K562 (cell line): ENCODE measurements around the gene ERG28. TPM values are rescaled to one million over a fixed set of nuclear protein-coding genes. Genes with fewer than 3 reads are reported as not detected.
A peak's percentile ranks its signal among the peaks of the same experiment; 100 is the strongest.

Source experiments
- ATAC-seq: fragments of 200-7000 bp; cut with Tn5 transposase; 3 replicates; pipeline ENCODE4 v1.9.1; 2020; ENCODE audit warnings: moderate library complexity
- BruUV-seq: library from RNA; stranded (reverse); fragments of 400-500 nt; replicated peaks from 2 replicates; lab custom pipeline; 2021; lab: Mats Ljungman, UMichigan
- CTCF ChIA-PET: fragments of 300-600 bp; formaldehyde crosslinking; extraction: SDS; loops from one replicate; lab custom pipeline; 2021; ENCODE audit warnings: low intra/inter-chr PET ratio; lab: Yijun Ruan, JAX
- POLR2A ChIA-PET: fragments of 300-600, 350-650 bp; sonication (Branson Sonifier 250); formaldehyde crosslinking; extraction: SDS; loops from one replicate; lab custom pipeline; 2021; ENCODE audit warnings: antibody characterized with exemption, inconsistent platforms; lab: Yijun Ruan, JAX
- DNase-seq, 4 experiments: peaks; one replicate each; pipeline versions ENCODE4 v3.0.0 to v3.0.0-alpha.2; 2011 to 2018; ENCODE audit warnings: low spot score in 3 of 4, mixed read lengths in 3 of 4; ENCODE audit errors: extremely low read depth in 1 of 4
- FAIRE-seq: peaks from 2 replicates; lab custom pipeline; 2011; peaks lifted over from hg19 to GRCh38; lab: Jason Lieb, UNC
- H2AFZ ChIP-seq: 2 replicates; pipeline ENCODE4 v1.6.0; 2011; ENCODE audit warnings: low read depth, low read length, control low read depth, inconsistent platforms
- H3K27ac ChIP-seq: fragments of 200-600 bp; 3 replicates; pipeline ENCODE4 v1.8.0; 2011; ENCODE audit warnings: low read depth, mild to moderate bottlenecking, control low read depth, inconsistent platforms, low read length, moderate library complexity, mixed read lengths; ENCODE audit errors: extremely low read depth
- H3K27me3 ChIP-seq, 2 experiments: fragments of 300-600 bp in 1 of 2; 2 replicates in 1 of 2; 3 replicates in 1 of 2; pipeline versions ENCODE4 v1.6.0 to v1.8.0; 2011; ENCODE audit warnings: inconsistent platforms in 2 of 2, low read length in 2 of 2, mild to moderate bottlenecking in 1 of 2, mixed read lengths in 1 of 2, moderate library complexity in 1 of 2; ENCODE audit not compliant: control insufficient read depth in 2 of 2, insufficient read depth in 2 of 2
- H3K36me3 ChIP-seq: fragments of 300-600 bp; 3 replicates; pipeline ENCODE4 v1.8.0; 2011; ENCODE audit warnings: mild to moderate bottlenecking, low read length, inconsistent platforms; ENCODE audit not compliant: control insufficient read depth, insufficient read depth
- H3K4me1 ChIP-seq, 2 experiments: fragments of 200-600 bp in 1 of 2; replicated peaks in 1 of 2; 2 replicates in 1 of 2; 3 replicates in 1 of 2; pipeline versions ENCODE4 v1.5.1 to v1.8.0; 2011; ENCODE audit warnings: inconsistent platforms in 2 of 2, low read length in 2 of 2, mild to moderate bottlenecking in 1 of 2, mixed read lengths in 1 of 2, moderate library complexity in 1 of 2; ENCODE audit not compliant: control insufficient read depth in 2 of 2, insufficient read depth in 2 of 2
- H3K4me2 ChIP-seq: 2 replicates; pipeline ENCODE4 v1.6.1; 2011; ENCODE audit warnings: low read length, control low read depth, inconsistent platforms, mixed read lengths; ENCODE audit not compliant: insufficient read depth
- H3K4me3 ChIP-seq: fragments of 200-600 bp; sonication (generic), shearing (Covaris generic); 2 replicates; pipeline ENCODE4 v1.5.1; 2016; ENCODE audit warnings: control low read depth, inconsistent platforms
- H3K79me2 ChIP-seq: fragments of 200-600 bp; 3 replicates; pipeline ENCODE4 v1.8.0; 2011; ENCODE audit warnings: low read length, inconsistent platforms; ENCODE audit not compliant: control insufficient read depth, insufficient read depth
- H3K9ac ChIP-seq, 2 experiments: 2 replicates each; pipeline versions ENCODE4 v1.6.0 to v1.6.1; 2011; ENCODE audit warnings: low read depth in 2 of 2, low read length in 2 of 2, control low read depth in 1 of 2, inconsistent platforms in 1 of 2, mild to moderate bottlenecking in 1 of 2, mixed read lengths in 1 of 2; ENCODE audit not compliant: insufficient read depth in 1 of 2
- H3K9me1 ChIP-seq: one replicate; pipeline ENCODE4 v1.6.0; 2011; ENCODE audit warnings: inconsistent platforms, mild to moderate bottlenecking, low read length, moderate library complexity; ENCODE audit not compliant: control insufficient read depth, insufficient read depth
- H3K9me3 ChIP-seq: replicated peaks from 2 replicates; pipeline ENCODE4 v1.5.1; 2011; ENCODE audit warnings: low read depth, low read length, inconsistent platforms; ENCODE audit not compliant: control insufficient read depth, insufficient read depth
- H4K20me1 ChIP-seq: replicated peaks from 2 replicates; pipeline ENCODE4 v1.6.1; 2011; ENCODE audit warnings: low read length, inconsistent platforms, mixed read lengths; ENCODE audit not compliant: control insufficient read depth, insufficient read depth
- ARID1B ChIP-seq: fragments of 450-650 bp; IDR thresholded peaks from 2 replicates; pipeline ENCODE4 v1.6.1; 2016; ENCODE audit warnings: antibody characterized with exemption, mild to moderate bottlenecking, inconsistent platforms
- CBFA2T2 ChIP-seq: fragments of 450-650 bp; conservative IDR thresholded peaks from 2 replicates; pipeline ENCODE4 v1.6.1; 2017; ENCODE audit warnings: mild to moderate bottlenecking
- CBFA2T3 ChIP-seq: fragments of 450-650 bp; IDR thresholded peaks from 2 replicates; pipeline ENCODE4 v1.6.1; 2017
- DIDO1 ChIP-seq: fragments of 450-650 bp; IDR thresholded peaks from 2 replicates; pipeline ENCODE4 v1.6.1; 2016; ENCODE audit warnings: low read depth, missing biosample characterization, missing genetic modification characterization
- ETV1 ChIP-seq: fragments of 450-650 bp; conservative IDR thresholded peaks from 2 replicates; pipeline ENCODE4 v1.6.1; 2016; ENCODE audit warnings: missing genetic modification characterization, control low read depth, low read depth, missing compliant biosample characterization
- FOSL1 ChIP-seq: fragments of 200-800 bp; sonication (Bioruptor generic); conservative IDR thresholded peaks from 2 replicates; pipeline ENCODE4 v1.6.1; 2016; ENCODE audit warnings: missing genetic modification characterization, missing compliant biosample characterization
- FOXA3 ChIP-seq, 2 experiments: fragments of 450-650 bp in 1 of 2; sonication (generic) in 1 of 2; formaldehyde crosslinking; IDR thresholded peaks in 1 of 2; conservative IDR thresholded peaks in 1 of 2; 2 replicates each; pipeline versions ENCODE4 v1.4.0 to v1.8.0; 2020 to 2022; ENCODE audit warnings: mild to moderate bottlenecking in 2 of 2, missing genetic modification reagents in 1 of 2
- JUND ChIP-seq, 2 experiments: IDR thresholded peaks; 2 replicates in 1 of 2; 3 replicates in 1 of 2; pipeline ENCODE4 v1.6.1; 2011; ENCODE audit warnings: borderline replicate concordance in 2 of 2, low read depth in 2 of 2, low read length in 2 of 2, improper control_type of control experiment in 1 of 2, missing biosample characterization in 1 of 2, missing genetic modification characterization in 1 of 2, missing genetic modification reagents in 1 of 2
- MEF2D ChIP-seq: conservative IDR thresholded peaks from 2 replicates; pipeline ENCODE4 v1.6.1; 2016; ENCODE audit warnings: low read depth, missing genetic modification characterization, missing compliant biosample characterization
- NFE2 ChIP-seq: IDR thresholded peaks from 2 replicates; pipeline ENCODE4 v1.6.1; 2014; ENCODE audit warnings: antibody characterized with exemption, low read depth
- POU5F1 ChIP-seq: fragments of 150-350 bp; IDR thresholded peaks from 2 replicates; pipeline ENCODE4 v1.6.1; 2014; ENCODE audit warnings: borderline replicate concordance, low read length, low read depth, mild to moderate bottlenecking; ENCODE audit not compliant: partially characterized antibody
- RB1 ChIP-seq: fragments of 450-650 bp; IDR thresholded peaks from 2 replicates; pipeline ENCODE4 v1.6.1; 2017; ENCODE audit warnings: low read depth, mild to moderate bottlenecking
- SMARCE1 ChIP-seq: fragments of 450-650 bp; IDR thresholded peaks from 2 replicates; pipeline ENCODE4 v1.7.1; 2016; ENCODE audit warnings: mild to moderate bottlenecking
- SOX6 ChIP-seq: fragments of 450-650 bp; IDR thresholded peaks from 2 replicates; pipeline ENCODE4 v1.6.1; 2014; ENCODE audit warnings: mild to moderate bottlenecking
- SPI1 ChIP-seq: IDR thresholded peaks from 2 replicates; pipeline ENCODE4 v1.6.1; 2011; ENCODE audit warnings: low read depth, low read length, control low read depth, borderline replicate concordance
- TAF7 ChIP-seq: fragments of 450-650 bp; IDR thresholded peaks from 2 replicates; pipeline ENCODE4 v1.6.1; 2016; ENCODE audit warnings: missing genetic modification characterization, missing compliant biosample characterization
- TAL1 ChIP-seq: fragments of 450-650 bp; IDR thresholded peaks from 2 replicates; pipeline ENCODE4 v1.6.1; 2016; ENCODE audit warnings: mild to moderate bottlenecking
- TCF15 ChIP-seq: fragments of 250-450 bp; sonication (Bioruptor Pico); IDR thresholded peaks from 2 replicates; pipeline ENCODE4 v1.8.0; 2022; ENCODE audit warnings: moderate library complexity, mild to moderate bottlenecking, inconsistent platforms
- ZEB2 ChIP-seq: fragments of 450-650 bp; IDR thresholded peaks from 2 replicates; pipeline ENCODE4 v1.6.1; 2016
- ZFP1 ChIP-seq: fragments of 450-650 bp; formaldehyde crosslinking; IDR thresholded peaks from 2 replicates; pipeline ENCODE4 v1.4.0; 2020; ENCODE audit warnings: mild to moderate bottlenecking, mixed read lengths
- ZNF184 ChIP-seq: sonication (generic); formaldehyde crosslinking; IDR thresholded peaks from 2 replicates; pipeline ENCODE4 v1.5.0; 2020; ENCODE audit warnings: missing genetic modification reagents
- ZNF263 ChIP-seq: sonication (generic); formaldehyde crosslinking; IDR thresholded peaks from 2 replicates; pipeline ENCODE4 v1.8.0; 2022; ENCODE audit warnings: mild to moderate bottlenecking, missing genetic modification reagents, borderline replicate concordance
- WGBS: fragments of 100-300 bp; shearing (Covaris generic); methylation state at CpG from one replicate; pipeline ENCODE4 v1.1.6; 2016; ENCODE audit warnings: low coverage, mixed read lengths; ENCODE audit not compliant: insufficient coverage; ENCODE audit errors: missing lambda C conversion rate; 5-methylcytosine and 5-hydroxymethylcytosine counted together
- in situ Hi-C: fragments of 300-500 bp; cut with MboI; formaldehyde crosslinking; loops from 4 replicates; pipeline ENCODE4 v1.15.0; 2018; ENCODE audit warnings: inconsistent platforms, mixed read lengths
- intact Hi-C: fragments of 100-400 bp; cut with micrococcal nuclease; formaldehyde crosslinking; loops from 2 replicates; pipeline ENCODE4 v1.14.2; 2022
- polyA plus RNA-seq, 8 experiments: library from polyadenylated mRNA; depleted of rRNA in 4 of 8; stranded (reverse) in 5 of 8; unstranded in 3 of 8; fragments of >200 nt; fragmentation: Nextera tagmentation in 2 of 8; fragmentation: Illumina TruSeq in 1 of 8; extraction: Ambion mirVana in 2 of 8; extraction: Trizol in 1 of 8; gene quantifications; 2 replicates each; pipeline versions ENCODE4 v1.2.1 to v1.2.3, GENCODE V29; 2011 to 2014; ENCODE audit warnings: inconsistent platforms in 1 of 8, missing spikeins in 1 of 8
- total RNA-seq, 7 experiments: library from RNA; depleted of rRNA in 6 of 7; stranded (reverse); fragments of >200 nt in 6 of 7; fragmentation: Illumina TruSeq in 2 of 7; extraction: Trizol in 2 of 7; gene quantifications; 2 replicates each; pipeline versions ENCODE4 v1.2.1 to v1.2.3, GENCODE V29; 2011 to 2021; ENCODE audit warnings: low replicate concordance in 1 of 7

Gene ERG28
- total and polyA plus RNA-seq, 9 of the 15 experiments (the other 6 are each of a cell fraction or from before 2014, with no cell fraction given): 3.1 to 34.2 (median 14.2) TPM

GRCh38 chr14:75604979-75605851 lies 55.5 kb downstream of the ERG28 start:
- no peak overlapping the region for H3K4me2 ChIP-seq
- DNase-seq (peak in 3 of 4 experiments; percentile 9 to 43 (median 20)), ATAC-seq (peak; percentile 65), FAIRE-seq (peak; percentile 68)
- H3K27ac ChIP-seq: no peak overlapping the region
- H3K4me1 ChIP-seq: no peaks in the 10 kb centered on the region; a peak in 2 of 5 replicates
- no peaks in the 10 kb centered on the region for H3K9me3 ChIP-seq
- no peak overlapping the region for H3K4me3 ChIP-seq
- H3K9ac ChIP-seq: no peak overlapping the region
- WGBS: 2% methylated on average over 9 of the region's 11 CpGs
- CTCF ChIA-PET: no interaction called here
- no peaks in the 10 kb centered on the region for H3K36me3 ChIP-seq
- POLR2A ChIA-PET: interaction anchor here (2.8 kb wide), 1 partner anchor 12 kb away, joined by 8 read pairs; no protein-coding TSS in a partner anchor
- no TSS peak for BruUV-seq
- H3K9me1 ChIP-seq: no peaks in the 10 kb centered on the region
- peaks cover 7 to 30% of the 10 kb centered on the region in 2 experiments; a peak in 4 of 5 replicates for H3K27me3 ChIP-seq
- H3K79me2 ChIP-seq: no peaks in the 10 kb centered on the region
- H4K20me1 ChIP-seq: no peaks in the 10 kb centered on the region
- in situ Hi-C loops: no loop called here
- no peak overlapping the region for H2AFZ ChIP-seq
- intact Hi-C loops: no loop called here
- TF ChIP-seq CBFA2T3: peak; percentile 73
- TF ChIP-seq SPI1: peak; percentile 89
- TF ChIP-seq ZFP1 (CRISPR knock-in tag): no peak
- peak; percentile 56 for TF ChIP-seq ARID1B
- no peak for TF ChIP-seq ETV1
- TF ChIP-seq ZNF263 (CRISPR knock-in tag): no peak
- peak; percentile 65 for TF ChIP-seq JUND (IDR thresholded peaks at IDR 0.05; ENCODE audit: borderline replicate concordance, low read depth, low read length)
- peak; percentile 77; the same call in 2 of the 3 replicates for TF ChIP-seq JUND (tag; IDR thresholded peaks at IDR 0.05; ENCODE audit: borderline replicate concordance, low read depth, low read length)
- peak; percentile 45; the same call in 1 of the 2 replicates for TF ChIP-seq SMARCE1
- no peak for TF ChIP-seq ZEB2
- no peak for TF ChIP-seq TAF7 (tag)
- no peak for TF ChIP-seq TCF15 (CRISPR knock-in tag)
- peak; percentile 40; the same call in 1 of the 2 replicates for TF ChIP-seq TAL1
- peak in 1 of 2 experiments; percentile 72; a peak in 2 of 4 replicates for TF ChIP-seq FOXA3 (CRISPR knock-in tag; conservative IDR thresholded peaks at IDR 0.05 in 1 of 2, IDR thresholded peaks at IDR 0.05 in 1 of 2)
- no peak for TF ChIP-seq RB1
- peak; percentile 60 for TF ChIP-seq CBFA2T2
- 0 out of 2 replicates have a peak, but pooled peaks have one; percentile 21 for TF ChIP-seq ZNF184 (CRISPR knock-in tag)
- no peak for TF ChIP-seq POU5F1
- TF ChIP-seq MEF2D: no peak
- TF ChIP-seq FOSL1: peak; percentile 34; the same call in 1 of the 2 replicates
- TF ChIP-seq DIDO1 (tag): no peak
- 0 out of 2 replicates have a peak, but pooled peaks have one; percentile 20 for TF ChIP-seq SOX6
- 0 out of 2 replicates have a peak, but pooled peaks have one; percentile 16 for TF ChIP-seq NFE2
